Amniotic stem cell (primary cell): ENCODE data around the gene TJP3.

Experiments
- DNase-seq: peaks from one replicate; lab custom pipeline; 2025; lab: John Stamatoyannopoulos, UW

TJP3 gene

GRCh38 chr19:3716147-3716668 is 8.0 kb downstream of the TJP3 start:
- no peak for DNase-seq

- no peak for DNase-seq
These were observed 11.7 kb downstream of the TJP3 start for GRCh38 chr19:3719868-3720267.

DNA sequence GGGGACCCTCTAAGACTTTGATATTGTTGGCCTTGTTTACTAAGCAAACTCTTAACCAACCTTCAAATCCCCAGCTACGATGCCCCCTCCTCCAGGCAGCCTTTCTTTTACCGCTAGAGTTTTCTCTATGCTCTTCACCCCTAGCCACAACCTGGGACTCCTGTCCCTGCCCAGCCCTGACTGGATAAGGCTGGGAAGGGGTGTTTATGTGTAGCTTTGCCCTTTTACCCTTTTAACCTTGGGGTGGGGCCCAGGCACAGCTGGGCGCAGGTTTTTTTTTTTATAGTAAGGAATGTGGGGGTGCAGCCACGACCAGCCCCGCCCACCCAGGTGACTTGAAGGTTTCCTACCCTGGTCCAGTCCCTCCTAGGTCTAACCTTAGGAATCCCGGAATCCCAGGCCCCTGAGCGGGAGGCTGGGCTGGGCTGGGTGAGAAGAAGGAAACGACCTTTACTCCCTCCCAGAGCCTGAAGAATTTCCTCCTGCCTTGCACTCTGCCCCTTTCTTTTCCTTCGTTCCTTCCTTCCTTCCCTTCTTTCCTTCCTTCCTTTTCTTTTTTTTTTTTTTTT is 12.2 kb downstream of the TJP3 start:
- DNase-seq, result no peak

GRCh38 chr19:3721131-3721886 is 13.1 kb downstream of the TJP3 start:
- peak; percentile 14 for DNase-seq

DNA sequence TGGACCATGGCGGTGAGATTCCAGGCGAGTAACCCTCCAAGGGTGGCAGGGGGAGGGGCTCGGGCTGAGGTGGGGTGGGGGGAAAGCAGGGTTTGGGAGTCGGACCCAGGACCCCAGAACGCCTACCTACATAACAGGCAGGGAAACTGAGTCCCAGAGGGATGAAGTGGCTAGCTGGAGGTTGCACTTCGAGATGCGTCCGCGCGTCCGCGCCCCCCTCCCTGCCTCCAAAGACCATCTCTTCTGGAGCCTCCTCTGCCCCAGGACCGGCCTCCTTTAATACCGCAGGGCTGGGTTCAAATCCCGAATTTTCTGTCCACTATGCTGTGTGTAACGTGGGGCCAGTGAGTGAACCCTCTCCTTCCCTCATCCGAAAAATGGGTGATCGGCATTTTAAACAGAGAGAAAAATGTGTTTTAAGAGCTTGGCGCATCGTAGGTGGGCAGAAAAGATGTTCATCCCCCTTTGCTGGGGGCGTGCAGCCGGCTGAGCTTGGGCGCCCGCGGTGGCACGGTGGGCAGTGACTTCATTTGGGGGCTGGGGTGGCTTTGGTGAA is 13.8 kb downstream of the TJP3 start:
- DNase-seq, result no peak

GRCh38 chr19:3722443-3723109 is 14.4 kb downstream of the TJP3 start:
- no peak for DNase-seq

DNA sequence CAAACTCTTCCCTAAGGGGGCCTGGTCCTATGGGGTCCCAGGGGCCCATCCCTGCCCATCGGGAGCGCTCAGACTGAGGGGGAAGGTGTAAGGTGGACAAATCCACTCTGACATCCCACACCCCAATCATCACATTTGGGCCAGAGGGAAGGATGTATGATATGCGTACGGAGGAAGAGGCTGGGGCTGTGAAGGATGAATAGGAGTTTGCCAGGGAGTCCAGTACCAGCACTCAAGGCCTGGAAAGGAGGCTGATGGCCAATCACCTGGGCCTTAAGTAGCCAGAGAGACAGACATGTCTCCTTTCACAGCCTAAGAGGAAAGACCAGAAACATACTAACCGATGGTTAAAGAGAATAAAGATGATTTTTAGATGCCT is 14.9 kb downstream of the TJP3 start:
- no peak for DNase-seq

GRCh38 chr19:3723883-3724282 is 15.7 kb downstream of the TJP3 start:
- no peak for DNase-seq

DNA sequence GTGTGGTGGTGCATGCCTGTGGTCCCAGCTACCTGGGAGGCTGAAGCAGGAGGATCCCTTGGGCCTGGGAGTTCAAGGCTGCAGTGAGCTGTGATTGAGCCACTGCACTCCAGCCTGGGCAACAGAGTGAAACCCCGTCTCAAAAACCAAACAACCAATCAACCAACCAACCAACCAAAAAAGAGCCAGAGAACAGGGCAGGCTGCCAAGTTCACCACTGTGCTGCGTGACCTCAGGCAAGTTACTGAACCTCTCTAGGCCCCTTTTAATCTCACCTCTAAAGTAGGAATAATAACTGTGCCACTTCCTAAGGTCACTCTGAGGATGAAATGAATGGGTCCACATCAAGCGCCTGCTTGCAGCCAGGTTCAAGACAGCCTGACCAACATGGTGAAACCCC is 16.9 kb downstream of the TJP3 start:
- no peak for DNase-seq

- no peak for DNase-seq
These were observed 17.6 kb downstream of the TJP3 start for GRCh38 chr19:3725640-3726310.

- no peak for DNase-seq
These were observed 22.3 kb downstream of the TJP3 start for GRCh38 chr19:3730457-3730958.

GRCh38 chr19:3732108-3732507 is 23.9 kb downstream of the TJP3 start:
- DNase-seq, result no peak

DNA sequence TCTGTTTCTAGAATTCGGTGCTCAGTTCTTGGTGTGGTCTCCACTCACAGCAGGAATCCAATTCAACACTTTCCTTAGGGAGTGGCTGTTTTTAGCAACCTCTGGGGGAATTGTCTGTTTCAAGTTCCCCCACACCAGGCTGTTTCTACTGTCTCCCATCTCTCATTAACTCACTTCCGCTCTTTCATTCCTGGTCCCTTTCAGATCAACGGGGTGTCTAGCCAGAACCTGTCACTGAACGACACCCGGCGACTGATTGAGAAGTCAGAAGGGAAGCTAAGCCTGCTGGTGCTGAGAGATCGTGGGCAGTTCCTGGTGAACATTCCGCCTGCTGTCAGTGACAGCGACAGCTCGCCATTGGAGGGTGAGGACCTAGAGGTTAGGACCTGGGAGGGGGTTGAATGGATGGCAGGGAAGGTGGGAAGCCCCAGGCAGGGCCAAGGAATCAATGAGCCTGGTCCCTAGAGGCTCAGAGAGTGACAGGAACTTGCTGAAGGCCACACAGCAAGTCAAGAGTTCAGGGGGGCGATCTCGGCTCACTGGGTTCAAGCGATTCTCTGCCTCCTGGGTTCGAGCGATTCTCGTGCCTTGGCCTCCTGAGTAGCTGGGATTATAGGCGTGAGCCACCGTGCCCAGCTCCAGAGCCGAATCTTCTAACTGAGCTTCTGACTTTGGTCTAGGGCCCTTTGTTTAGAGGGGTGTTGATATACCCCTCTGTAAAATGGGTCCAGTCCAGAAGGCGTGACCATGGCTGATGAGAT is 25.5 kb downstream of the TJP3 start:
- DNase-seq, result no peak

- DNase-seq, result no peak
These were observed 26.1 kb downstream of the TJP3 start for GRCh38 chr19:3734310-3734600.

DNA sequence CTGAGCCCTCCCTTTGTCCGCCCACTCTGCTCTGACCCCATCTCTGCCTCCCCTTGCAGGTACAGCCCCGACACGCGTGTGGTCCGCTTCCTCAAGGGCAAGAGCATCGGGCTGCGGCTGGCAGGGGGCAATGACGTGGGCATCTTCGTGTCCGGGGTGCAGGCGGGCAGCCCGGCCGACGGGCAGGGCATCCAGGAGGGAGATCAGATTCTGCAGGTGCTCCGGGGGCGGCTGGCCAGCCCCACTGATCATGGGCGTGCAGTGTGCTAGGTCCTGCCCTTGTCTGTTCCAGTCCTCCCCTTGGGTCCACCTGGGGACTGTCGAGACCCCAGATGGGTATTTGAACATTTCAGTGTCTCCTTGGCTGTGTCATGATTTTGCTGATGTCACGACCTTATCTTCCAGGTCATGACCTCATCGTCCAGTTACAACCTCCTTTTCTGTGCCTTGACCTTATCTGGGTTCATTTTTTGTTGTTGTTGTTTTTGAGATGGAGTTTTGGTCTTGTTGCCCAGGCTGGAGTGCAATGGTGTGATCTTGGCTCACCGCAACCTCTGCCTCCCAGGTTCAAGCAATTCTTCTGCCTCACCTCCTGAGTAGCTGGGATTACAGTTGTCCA is 28.0 kb downstream of the TJP3 start:
- no peak for DNase-seq

DNA sequence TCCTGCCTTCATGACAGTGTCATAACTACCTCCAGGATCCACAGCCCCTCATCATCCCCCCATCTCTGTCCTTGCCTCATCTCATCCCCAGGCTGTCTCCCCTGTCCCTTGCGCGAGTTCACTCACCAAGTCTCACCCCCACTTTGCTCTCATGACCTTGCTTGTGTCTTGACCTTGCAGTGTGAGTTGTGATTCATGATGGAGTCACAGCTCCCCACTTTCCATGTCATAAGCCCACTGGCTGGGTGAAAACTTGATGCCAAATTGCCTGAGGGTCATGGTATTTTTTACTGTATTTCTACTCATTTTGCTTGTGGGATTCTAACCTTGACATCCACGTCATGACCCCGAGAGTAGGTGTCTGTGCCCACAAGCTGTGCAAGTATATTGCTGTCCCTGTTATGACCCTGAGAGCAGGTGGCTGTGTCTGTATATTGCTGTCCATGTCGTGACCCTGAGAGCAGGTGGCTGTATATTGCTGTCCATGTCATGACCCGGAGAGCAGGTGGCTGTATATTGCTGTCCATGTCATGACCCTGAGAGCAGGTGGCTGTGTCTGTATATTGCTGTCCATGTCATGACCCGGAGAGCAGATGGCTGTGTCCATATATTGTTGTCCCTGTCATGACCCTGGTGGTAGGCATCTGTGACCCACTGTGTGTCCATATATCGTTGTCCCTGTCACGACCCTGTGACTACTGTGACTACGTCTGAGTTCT is 29.5 kb downstream of the TJP3 start:
- no peak for DNase-seq

DNA sequence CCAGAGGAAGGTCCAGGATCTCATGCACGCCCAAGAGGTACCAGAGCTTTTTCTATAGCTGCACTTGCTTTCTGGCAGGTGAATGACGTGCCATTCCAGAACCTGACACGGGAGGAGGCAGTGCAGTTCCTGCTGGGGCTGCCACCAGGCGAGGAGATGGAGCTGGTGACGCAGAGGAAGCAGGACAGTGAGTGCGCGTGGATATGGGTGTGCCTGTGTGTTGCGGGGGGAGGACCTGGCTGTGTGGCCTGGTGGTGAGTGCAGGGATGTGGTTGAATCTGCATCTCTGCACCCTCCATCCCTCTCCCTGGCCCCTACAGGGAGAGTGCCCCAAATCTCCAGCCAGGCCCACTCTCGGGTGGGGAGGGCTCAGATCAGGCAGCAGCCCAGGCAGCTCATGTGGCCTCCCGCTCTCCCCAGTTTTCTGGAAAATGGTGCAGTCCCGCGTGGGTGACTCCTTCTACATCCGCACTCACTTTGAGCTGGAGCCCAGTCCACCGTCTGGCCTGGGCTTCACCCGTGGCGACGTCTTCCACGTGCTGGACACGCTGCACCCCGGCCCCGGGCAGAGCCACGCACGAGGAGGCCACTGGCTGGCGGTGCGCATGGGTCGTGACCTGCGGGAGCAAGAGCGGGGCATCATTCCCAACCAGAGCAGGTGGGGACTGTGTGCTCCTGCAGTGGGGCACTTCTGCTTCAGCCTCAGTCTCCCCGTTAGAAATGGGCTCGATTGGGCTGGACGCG is 30.5 kb downstream of the TJP3 start:
- no peak for DNase-seq

DNA sequence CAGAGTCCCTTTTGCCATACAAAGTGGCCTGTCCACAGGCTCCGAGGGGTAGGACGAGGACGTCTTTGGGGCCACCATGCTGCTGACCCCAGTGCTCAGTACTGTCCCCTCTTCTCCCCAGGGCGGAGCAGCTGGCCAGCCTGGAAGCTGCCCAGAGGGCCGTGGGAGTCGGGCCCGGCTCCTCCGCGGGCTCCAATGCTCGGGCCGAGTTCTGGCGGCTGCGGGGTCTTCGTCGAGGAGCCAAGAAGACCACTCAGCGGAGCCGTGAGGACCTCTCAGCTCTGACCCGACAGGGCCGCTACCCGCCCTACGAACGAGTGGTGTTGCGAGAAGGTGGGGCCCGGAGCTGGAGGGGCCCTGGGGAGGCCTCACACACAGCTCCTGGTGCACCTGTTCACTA is 32.2 kb downstream of the TJP3 start:
- no peak for DNase-seq

- no peak for DNase-seq
These were observed 35.3 kb downstream of the TJP3 start for GRCh38 chr19:3743486-3743885.
